Erythroblast (primary cell): ENCODE results near the gene GAS6.

Experiments used
- GATA1 ChIP-seq: IDR thresholded peaks from 2 replicates; pipeline ENCODE4 v1.6.1; 2011; ENCODE audit warnings: low read depth, mild to moderate bottlenecking, control low read depth, low read length, moderate library complexity
- POLR2A ChIP-seq: IDR thresholded peaks from 2 replicates; pipeline ENCODE4 v1.6.1; 2011; ENCODE audit warnings: mild to moderate bottlenecking, low read length

- TF ChIP-seq POLR2A = no peak
- TF ChIP-seq GATA1 = no peak
These were observed 78.5 kb downstream of the GAS6 start for GRCh38 chr13:113785051-113786010.
